GM12878 (cell line): ENCODE data around the gene FTH1.
A peak's percentile ranks its signal among the peaks of the same experiment; 100 is the strongest.

Experiments
- ASH2L ChIP-seq: fragments of 300-600, 200-600 bp; sonication (generic); IDR thresholded peaks from 2 replicates; pipeline ENCODE4 v1.6.1; 2017; ENCODE audit warnings: low read depth, mild to moderate bottlenecking, borderline replicate concordance
- HDAC6 ChIP-seq: fragments of 200-600 bp; sonication (generic); IDR thresholded peaks from one replicate; pipeline ENCODE4 v1.8.0; 2017; ENCODE audit warnings: antibody characterized with exemption; ENCODE audit not compliant: unreplicated experiment
- MYC ChIP-seq: IDR thresholded peaks from 2 replicates; pipeline ENCODE4 v1.6.1; 2011; ENCODE audit warnings: mild to moderate bottlenecking, low read length, moderate library complexity, inconsistent platforms; ENCODE audit not compliant: insufficient read depth, insufficient replicate concordance, insufficient read length, severe bottlenecking
- NBN ChIP-seq: fragments of 450-650 bp; IDR thresholded peaks from 2 replicates; pipeline ENCODE4 v1.6.1; 2016
- POLR2A ChIP-seq: IDR thresholded peaks from 2 replicates; pipeline ENCODE4 v1.6.1; 2011; ENCODE audit warnings: low read depth, mild to moderate bottlenecking, low read length
- POLR2AphosphoS5 ChIP-seq: IDR thresholded peaks from 2 replicates; pipeline ENCODE4 v1.6.1; 2011; ENCODE audit warnings: mild to moderate bottlenecking, low read length, inconsistent platforms
- RAD21 ChIP-seq: IDR thresholded peaks from 2 replicates; pipeline ENCODE4 v1.6.1; 2011; ENCODE audit warnings: mild to moderate bottlenecking, low read depth, low read length, moderate library complexity; ENCODE audit not compliant: insufficient read depth
- TAF1 ChIP-seq: IDR thresholded peaks from 2 replicates; pipeline ENCODE4 v1.6.1; 2011; ENCODE audit warnings: mild to moderate bottlenecking, low read depth, low read length, borderline replicate concordance
- TCF7 ChIP-seq: IDR thresholded peaks from 2 replicates; pipeline ENCODE4 v1.6.1; 2014; ENCODE audit warnings: antibody characterized with exemption, borderline replicate concordance
- ZNF24 ChIP-seq: fragments of 450-650 bp; IDR thresholded peaks from 2 replicates; pipeline ENCODE4 v1.6.1; 2017; ENCODE audit warnings: antibody characterized with exemption, mild to moderate bottlenecking
- TF ChIP-seq, protein P1 (sequence below), 3 experiments: IDR thresholded peaks in 2 of 3; conservative IDR thresholded peaks in 1 of 3; 2 replicates each; pipeline ENCODE4 v1.5.1; 2011; ENCODE audit warnings: low read depth in 3 of 3, low read length in 3 of 3, mild to moderate bottlenecking in 3 of 3, control low read depth in 2 of 3, moderate library complexity in 2 of 3, inconsistent platforms in 1 of 3, mixed read lengths in 1 of 3; ENCODE audit not compliant: control insufficient read depth in 2 of 3, insufficient read depth in 1 of 3; ENCODE audit errors: extremely low read depth in 1 of 3
- TF ChIP-seq, protein P2 (sequence below): fragments of 450-650 bp; IDR thresholded peaks from 2 replicates; pipeline ENCODE4 v1.6.1; 2018; ENCODE audit warnings: mild to moderate bottlenecking, low read depth, moderate library complexity; ENCODE audit not compliant: partially characterized antibody
- TF ChIP-seq, protein P3 (sequence below): IDR thresholded peaks from 2 replicates; pipeline ENCODE4 v1.6.1; 2012; ENCODE audit warnings: low read depth, low read length, improper control_type of control experiment
- TF ChIP-seq, protein P4 (sequence below): IDR thresholded peaks from 2 replicates; pipeline ENCODE4 v1.6.1; 2012; ENCODE audit warnings: low read length, inconsistent platforms

DNA sequence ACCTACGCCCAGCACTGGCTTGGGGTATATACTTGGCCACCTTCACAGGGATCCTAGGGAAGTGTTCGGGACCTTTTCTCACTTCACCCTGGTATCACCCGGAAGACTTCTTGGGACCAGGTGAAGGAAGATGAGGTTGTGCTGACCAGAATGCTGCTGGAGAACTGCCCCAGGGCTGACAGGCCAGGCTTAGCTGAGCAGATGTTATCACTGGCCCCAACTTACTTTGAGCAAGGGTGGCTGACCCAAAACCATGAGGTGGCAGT lies 4.5 kb downstream of the FTH1 start:
- TF ChIP-seq NBN, result no peak
- TF ChIP-seq, protein P1, sequence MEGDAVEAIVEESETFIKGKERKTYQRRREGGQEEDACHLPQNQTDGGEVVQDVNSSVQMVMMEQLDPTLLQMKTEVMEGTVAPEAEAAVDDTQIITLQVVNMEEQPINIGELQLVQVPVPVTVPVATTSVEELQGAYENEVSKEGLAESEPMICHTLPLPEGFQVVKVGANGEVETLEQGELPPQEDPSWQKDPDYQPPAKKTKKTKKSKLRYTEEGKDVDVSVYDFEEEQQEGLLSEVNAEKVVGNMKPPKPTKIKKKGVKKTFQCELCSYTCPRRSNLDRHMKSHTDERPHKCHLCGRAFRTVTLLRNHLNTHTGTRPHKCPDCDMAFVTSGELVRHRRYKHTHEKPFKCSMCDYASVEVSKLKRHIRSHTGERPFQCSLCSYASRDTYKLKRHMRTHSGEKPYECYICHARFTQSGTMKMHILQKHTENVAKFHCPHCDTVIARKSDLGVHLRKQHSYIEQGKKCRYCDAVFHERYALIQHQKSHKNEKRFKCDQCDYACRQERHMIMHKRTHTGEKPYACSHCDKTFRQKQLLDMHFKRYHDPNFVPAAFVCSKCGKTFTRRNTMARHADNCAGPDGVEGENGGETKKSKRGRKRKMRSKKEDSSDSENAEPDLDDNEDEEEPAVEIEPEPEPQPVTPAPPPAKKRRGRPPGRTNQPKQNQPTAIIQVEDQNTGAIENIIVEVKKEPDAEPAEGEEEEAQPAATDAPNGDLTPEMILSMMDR (IDR thresholded peaks at IDR 0.05 in 2 of 3, conservative IDR thresholded peaks at IDR 0.05 in 1 of 3; ENCODE audit: control insufficient read depth in 2 of 3, extremely low read depth in 1 of 3, insufficient read depth in 1 of 3, low read depth in 3 of 3, low read length in 3 of 3), result no peak
- TF ChIP-seq, protein P2, sequence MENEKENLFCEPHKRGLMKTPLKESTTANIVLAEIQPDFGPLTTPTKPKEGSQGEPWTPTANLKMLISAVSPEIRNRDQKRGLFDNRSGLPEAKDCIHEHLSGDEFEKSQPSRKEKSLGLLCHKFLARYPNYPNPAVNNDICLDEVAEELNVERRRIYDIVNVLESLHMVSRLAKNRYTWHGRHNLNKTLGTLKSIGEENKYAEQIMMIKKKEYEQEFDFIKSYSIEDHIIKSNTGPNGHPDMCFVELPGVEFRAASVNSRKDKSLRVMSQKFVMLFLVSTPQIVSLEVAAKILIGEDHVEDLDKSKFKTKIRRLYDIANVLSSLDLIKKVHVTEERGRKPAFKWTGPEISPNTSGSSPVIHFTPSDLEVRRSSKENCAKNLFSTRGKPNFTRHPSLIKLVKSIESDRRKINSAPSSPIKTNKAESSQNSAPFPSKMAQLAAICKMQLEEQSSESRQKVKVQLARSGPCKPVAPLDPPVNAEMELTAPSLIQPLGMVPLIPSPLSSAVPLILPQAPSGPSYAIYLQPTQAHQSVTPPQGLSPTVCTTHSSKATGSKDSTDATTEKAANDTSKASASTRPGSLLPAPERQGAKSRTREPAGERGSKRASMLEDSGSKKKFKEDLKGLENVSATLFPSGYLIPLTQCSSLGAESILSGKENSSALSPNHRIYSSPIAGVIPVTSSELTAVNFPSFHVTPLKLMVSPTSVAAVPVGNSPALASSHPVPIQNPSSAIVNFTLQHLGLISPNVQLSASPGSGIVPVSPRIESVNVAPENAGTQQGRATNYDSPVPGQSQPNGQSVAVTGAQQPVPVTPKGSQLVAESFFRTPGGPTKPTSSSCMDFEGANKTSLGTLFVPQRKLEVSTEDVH, result no peak
- no peak; the same call in 1 of the 2 replicates for TF ChIP-seq POLR2AphosphoS5
- TF ChIP-seq TAF1, result no peak
- TF ChIP-seq, protein P3, sequence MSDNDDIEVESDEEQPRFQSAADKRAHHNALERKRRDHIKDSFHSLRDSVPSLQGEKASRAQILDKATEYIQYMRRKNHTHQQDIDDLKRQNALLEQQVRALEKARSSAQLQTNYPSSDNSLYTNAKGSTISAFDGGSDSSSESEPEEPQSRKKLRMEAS, result no peak
- no peak for TF ChIP-seq ZNF24
- no peak for TF ChIP-seq TCF7
- TF ChIP-seq POLR2A, result peak; percentile 77
- TF ChIP-seq MYC, result no peak
- no peak for TF ChIP-seq RAD21
- no peak for TF ChIP-seq ASH2L
- TF ChIP-seq, protein P4, sequence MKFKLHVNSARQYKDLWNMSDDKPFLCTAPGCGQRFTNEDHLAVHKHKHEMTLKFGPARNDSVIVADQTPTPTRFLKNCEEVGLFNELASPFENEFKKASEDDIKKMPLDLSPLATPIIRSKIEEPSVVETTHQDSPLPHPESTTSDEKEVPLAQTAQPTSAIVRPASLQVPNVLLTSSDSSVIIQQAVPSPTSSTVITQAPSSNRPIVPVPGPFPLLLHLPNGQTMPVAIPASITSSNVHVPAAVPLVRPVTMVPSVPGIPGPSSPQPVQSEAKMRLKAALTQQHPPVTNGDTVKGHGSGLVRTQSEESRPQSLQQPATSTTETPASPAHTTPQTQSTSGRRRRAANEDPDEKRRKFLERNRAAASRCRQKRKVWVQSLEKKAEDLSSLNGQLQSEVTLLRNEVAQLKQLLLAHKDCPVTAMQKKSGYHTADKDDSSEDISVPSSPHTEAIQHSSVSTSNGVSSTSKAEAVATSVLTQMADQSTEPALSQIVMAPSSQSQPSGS, result no peak
- TF ChIP-seq HDAC6, result no peak
